NCI-H1105 (cell line): Measurements from ENCODE around the gene RPS2.
A peak's percentile ranks its signal among the peaks of the same experiment; 100 is the strongest.
"Not testable (repeated sequence)": the region's sequence is repeated elsewhere in the genome, so short reads cannot be mapped to it uniquely, and the experiment has no call there.

Experiments used
- DNase-seq: peaks from one replicate; lab custom pipeline; 2025; lab: John Stamatoyannopoulos, UW

The RPS2 gene

GRCh38 chr16:1941162-1942046, 23.2 kb downstream of the RPS2 start:
- no peak for DNase-seq

DNA sequence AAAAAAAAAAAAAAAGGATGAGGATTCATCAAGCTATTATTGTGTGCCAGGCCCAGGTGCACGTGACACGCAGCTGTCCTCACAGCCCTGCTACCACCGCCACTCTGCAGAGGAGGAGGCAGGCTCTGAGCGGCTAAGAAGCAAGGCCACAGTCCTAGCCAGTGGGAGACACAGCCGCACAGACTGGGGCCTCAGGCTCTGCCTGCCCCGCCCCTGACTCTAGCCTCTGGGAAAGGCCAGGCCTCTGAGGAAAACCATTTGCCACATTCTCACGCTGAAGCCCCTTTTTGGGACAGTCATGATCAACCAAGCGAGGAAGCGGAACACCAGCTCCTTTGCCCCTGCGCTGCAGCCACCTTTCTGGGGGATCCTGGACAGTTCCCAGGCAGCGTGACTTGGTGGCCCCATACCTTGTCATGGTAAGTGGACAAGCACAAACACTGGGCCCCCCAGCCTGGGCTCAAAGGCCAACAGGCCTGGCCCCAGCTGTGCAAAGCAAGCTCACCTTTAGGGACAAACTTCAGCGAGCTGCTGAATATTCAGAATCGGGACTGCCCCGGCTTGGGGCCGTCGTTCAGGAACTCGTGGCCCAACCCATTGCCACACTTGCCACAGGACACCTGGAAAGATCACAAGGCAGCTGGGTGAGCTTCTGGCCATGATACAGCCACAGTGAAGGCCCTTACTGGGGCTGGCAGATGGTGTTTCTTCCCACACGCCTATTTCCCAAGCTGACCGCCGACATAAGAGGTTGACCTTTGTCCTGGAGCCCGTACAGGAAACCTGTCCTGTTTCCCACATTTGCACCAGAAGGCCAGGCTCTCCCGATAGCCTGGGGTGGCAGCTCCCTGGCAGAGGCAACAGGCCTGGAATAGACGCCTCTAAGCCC, 24.1 kb downstream of the RPS2 start:
- DNase-seq: no peak

- not testable (repeated sequence) for DNase-seq
Measured at GRCh38 chr16:1939833-1940232, 24.8 kb downstream of the RPS2 start.

- no peak for DNase-seq
Measured at GRCh38 chr16:1938910-1939309, 25.7 kb downstream of the RPS2 start.

DNA sequence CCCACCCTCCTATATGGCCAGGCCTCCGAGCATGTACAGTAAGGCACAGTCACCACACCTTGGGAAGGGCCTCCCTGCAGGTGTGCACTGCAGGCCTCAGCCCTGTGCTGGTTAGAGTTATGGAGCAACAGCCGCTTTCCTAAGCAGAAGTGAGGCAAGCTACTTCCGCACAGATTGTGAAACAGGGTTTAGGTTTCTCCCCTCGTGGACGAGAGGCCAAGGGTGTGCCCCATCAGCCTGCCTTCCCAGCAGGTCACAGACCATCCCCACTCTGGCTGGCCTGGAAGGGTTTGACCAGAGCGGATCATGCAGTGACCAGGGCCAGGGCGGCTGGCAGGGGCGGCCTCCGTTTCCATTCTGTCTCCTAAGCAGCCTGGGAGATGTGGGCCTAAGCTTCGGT, 26.3 kb downstream of the RPS2 start:
- DNase-seq: no peak

- no peak for DNase-seq
Measured at GRCh38 chr16:1936945-1937479, 27.6 kb downstream of the RPS2 start.

DNA sequence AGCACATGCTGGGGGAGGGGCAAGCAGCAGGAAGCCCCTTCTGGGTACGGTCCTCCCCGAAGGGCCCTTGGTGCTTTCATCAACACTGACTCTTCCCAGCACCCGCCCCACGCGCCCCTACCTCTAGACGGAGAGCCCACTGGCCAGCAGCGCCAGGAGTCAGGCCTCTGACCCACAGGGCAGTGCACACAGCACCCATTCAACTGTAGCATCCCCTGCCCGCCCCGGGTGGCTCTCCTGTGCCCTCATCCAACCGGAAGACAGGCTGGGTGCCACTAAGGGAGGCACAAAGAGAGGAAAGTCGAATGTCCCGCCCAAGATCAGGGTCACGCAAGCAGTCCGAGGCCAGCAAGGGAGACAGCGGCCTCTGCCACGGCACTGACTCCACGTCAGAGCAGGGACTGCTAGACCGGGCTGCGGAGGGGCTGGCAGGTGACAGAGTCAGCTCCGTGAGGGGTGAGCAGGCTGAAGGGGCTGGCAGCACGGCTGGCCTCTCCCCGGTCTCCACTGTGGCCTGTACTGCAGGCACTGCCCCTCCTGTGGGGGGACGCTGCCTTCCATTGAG, 31.4 kb downstream of the RPS2 start:
- no peak for DNase-seq

GRCh38 chr16:1932050-1933028, 32.3 kb downstream of the RPS2 start:
- DNase-seq: no peak

DNA sequence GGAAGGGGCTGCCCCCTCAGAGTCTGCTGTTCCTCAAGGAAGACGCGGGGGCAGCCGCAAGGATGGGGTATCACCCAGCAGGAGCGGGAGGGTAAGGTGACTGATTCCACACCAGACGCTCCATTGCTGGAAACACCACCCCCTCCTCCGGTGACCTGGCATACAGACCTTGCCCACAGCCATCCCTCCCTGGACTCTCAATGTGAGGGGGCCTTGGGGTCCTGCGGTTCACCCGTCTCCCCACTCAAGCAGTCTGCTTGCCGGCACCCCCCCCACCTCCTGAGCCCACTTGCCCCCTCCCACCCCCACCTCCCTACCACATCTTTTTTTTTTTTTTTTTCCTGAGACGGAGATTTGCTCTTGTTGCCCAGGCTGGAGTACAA, 34.3 kb downstream of the RPS2 start:
- no peak for DNase-seq

GRCh38 chr16:1929578-1930337, 34.9 kb downstream of the RPS2 start:
- DNase-seq: peak; percentile 53

- DNase-seq: peak; percentile 13
Measured at GRCh38 chr16:1929105-1929504, 35.5 kb downstream of the RPS2 start.

- no peak for DNase-seq
Measured at GRCh38 chr16:1926271-1926670, 38.4 kb downstream of the RPS2 start.

GRCh38 chr16:1924095-1924494, 40.5 kb downstream of the RPS2 start:
- no peak for DNase-seq

GRCh38 chr16:1923299-1924034, 41.2 kb downstream of the RPS2 start:
- no peak for DNase-seq

- DNase-seq: no peak
Measured at GRCh38 chr16:1922357-1922756, 42.3 kb downstream of the RPS2 start.

DNA sequence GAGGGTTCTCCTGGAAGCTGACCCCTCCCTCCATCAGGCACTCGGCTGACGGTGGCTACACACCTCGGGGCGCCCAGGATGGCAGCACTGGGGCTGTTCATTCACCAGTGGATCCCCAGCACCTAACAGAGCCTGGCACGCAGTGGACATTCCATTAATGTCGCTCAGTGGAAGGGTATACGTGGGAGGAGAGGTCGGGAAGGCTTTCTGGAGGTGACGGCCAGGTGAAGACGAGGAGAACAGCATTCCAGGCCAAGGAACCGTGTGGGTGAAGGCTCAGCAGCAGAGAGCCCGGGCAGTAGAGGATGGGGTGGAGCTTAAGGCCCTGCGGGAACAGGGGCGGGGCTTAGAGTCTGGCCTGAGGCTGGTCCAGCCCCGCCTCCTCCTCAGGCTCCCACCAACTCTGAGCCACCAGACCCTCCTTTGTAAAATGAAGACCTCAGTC, 43.9 kb downstream of the RPS2 start:
- no peak for DNase-seq

DNA sequence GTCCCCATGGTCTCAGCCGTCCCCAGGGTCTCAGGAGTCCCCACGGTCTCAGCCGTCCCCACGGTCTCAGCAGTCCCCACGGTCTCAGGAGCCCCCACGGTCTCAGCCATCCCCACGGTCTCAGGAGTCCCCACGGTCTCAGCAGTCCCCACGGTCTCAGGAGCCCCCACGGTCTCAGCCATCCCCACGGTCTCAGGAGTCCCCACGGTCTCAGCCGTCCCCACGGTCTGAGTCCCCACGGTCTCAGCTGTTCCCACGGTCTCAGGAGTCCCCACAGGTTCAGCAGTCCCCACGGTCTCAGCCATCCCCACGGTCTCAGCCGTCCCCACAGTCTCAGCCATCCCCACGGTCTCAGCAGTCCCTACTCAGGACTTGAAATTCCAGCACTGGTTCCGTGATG, 44.5 kb downstream of the RPS2 start:
- DNase-seq: not testable (repeated sequence)

GRCh38 chr16:1919327-1919998, 45.2 kb downstream of the RPS2 start:
- no peak for DNase-seq
